Psoas muscle (tissue), 8 donors: Measurements from ENCODE around the gene TBC1D14. TPM values are rescaled to one million over a fixed set of nuclear protein-coding genes. Genes with fewer than 3 reads are reported as not detected.
A peak's percentile ranks its signal among the peaks of the same experiment; 100 is the strongest.

ENCODE experiments used
- ATAC-seq, 4 donors: fragments of 200-7000 bp; cut with Tn5 transposase; one replicate each; pipeline ENCODE4 v1.9.1; 2020; ENCODE audit warnings: moderate library complexity in 3 of 4, mild to moderate bottlenecking in 2 of 4
- DNase-seq, 2 donors: peaks; one replicate each; pipeline ENCODE4 v3.0.0-alpha.2; 2020
- H3K27ac ChIP-seq: fragments of 200-600 bp; one replicate; pipeline ENCODE4 v1.8.0; 2022
- H3K27me3 ChIP-seq, 3 donors: fragments of 200-600 bp in 1 of 3; one replicate each; pipeline versions ENCODE4 v1.6.1 to v1.8.0; 2013 to 2022; ENCODE audit warnings: low read length in 2 of 3, mild to moderate bottlenecking in 2 of 3, moderate library complexity in 1 of 3; ENCODE audit not compliant: insufficient read depth in 3 of 3
- H3K36me3 ChIP-seq, 2 donors: fragments of 200-600 bp in 1 of 2; one replicate each; pipeline versions ENCODE4 v1.6.1 to v1.8.0; 2013 to 2022; ENCODE audit warnings: low read depth in 1 of 2, mild to moderate bottlenecking in 1 of 2, moderate library complexity in 1 of 2; ENCODE audit not compliant: insufficient read depth in 1 of 2
- H3K4me1 ChIP-seq: fragments of 200-600 bp; one replicate; pipeline ENCODE4 v1.8.0; 2022
- H3K4me3 ChIP-seq: fragments of 200-600 bp; one replicate; pipeline ENCODE4 v1.8.0; 2022; ENCODE audit warnings: mild to moderate bottlenecking
- H3K9me3 ChIP-seq: fragments of 200-600 bp; one replicate; pipeline ENCODE4 v1.8.0; 2022
- CTCF ChIP-seq: fragments of 200-600 bp; IDR thresholded peaks from one replicate; pipeline ENCODE4 v1.8.0; 2022; ENCODE audit warnings: antibody characterized with exemption
- WGBS, 3 donors: extraction: QIAGEN DNeasy Blood & Tissue Kit; methylation state at CpG; one replicate each; pipeline versions ENCODE4 v1.1.6 to v1.1.7; 2013; 5-methylcytosine and 5-hydroxymethylcytosine counted together
- intact Hi-C, 2 donors: fragments of 100-400 bp; cut with DNase I; formaldehyde crosslinking; loops; one replicate each; pipeline versions ENCODE4 v1.11.0 to v1.14.2; 2022
- polyA plus RNA-seq, 3 donors: library from polyadenylated mRNA; stranded (reverse); fragments of 200-250 nt; gene quantifications; one replicate each; pipeline ENCODE4 v1.2.3, GENCODE V29; 2013
- total RNA-seq, 4 donors: library from RNA; stranded (reverse); fragmentation: NEBNext Ultra II Directional in 2 of 4; extraction: Animal tissue kit (Norgen Biotek cat#: 25700) in 2 of 4; gene quantifications; one replicate each; pipeline versions ENCODE4 v1.2.1 to v1.2.4, GENCODE V29; 2021 to 2023
- donor health status: healthy with polysubstance abuse.
- donor health status: DM: no; HTN: no; CAD: no; lungs with moderate emphysema.
- donor health status: Bipolar disorder and iron deficiency.
- donor health status: healthy.
- donor health status: DM: yes; HTN: yes; CAD: no.
- donor health status: DM: no; HTN: no; CAD: no.
- donor health status: DM: no; HTN: no; CAD: no.
- donor health status: DM: yes; HTN: yes; CAD: no.

Gene TBC1D14
- total and polyA plus RNA-seq, 7 donors: 14.7 to 45.5 (median 33.1) TPM

GRCh38 chr4:7007142-7007907 is 97.7 kb downstream of the TBC1D14 start:
- Histone ChIP-seq H3K9me3 (no peaks in the 10 kb centered on the region), H3K27ac (peak overlapping the region; percentile 58), H3K4me1 (peaks cover 46% of the 10 kb centered on the region), H3K36me3 (peaks cover 2 to 66% of the 10 kb centered on the region in 2 donors), H3K27me3 (no peaks in the 10 kb centered on the region), H3K4me3 (no peak overlapping the region)
- DNase-seq (no peak), ATAC-seq (no peak)
- intact Hi-C loops: no loop called here
- TF ChIP-seq CTCF: no peak
- 83 to 92% (median 85%) methylated on average over 12 of the region's 12 CpGs for WGBS, 3 donors

- H3K27ac ChIP-seq: peak overlapping the region; percentile 58
- H3K4me1 ChIP-seq: peaks cover 42% of the 10 kb centered on the region
- H3K27me3 ChIP-seq: no peaks in the 10 kb centered on the region
- 37 to 55% (median 41%) methylated on average over 2 of the region's 2 CpGs for WGBS, 3 donors
- H3K9me3 ChIP-seq: no peaks in the 10 kb centered on the region
- no peak for TF ChIP-seq CTCF
- ATAC-seq (peak in 3 of 4 donors; percentile 4 to 42 (median 17)), DNase-seq (no peak)
- H3K36me3 ChIP-seq: peaks cover 2 to 69% of the 10 kb centered on the region in 2 donors
- intact Hi-C loops: no loop called here
- no peak overlapping the region for H3K4me3 ChIP-seq
Measured at GRCh38 chr4:7007944-7008343, 98.3 kb downstream of the TBC1D14 start.

GRCh38 chr4:7009564-7009963 is 99.9 kb downstream of the TBC1D14 start:
- peak; percentile 69 to 89 (median 82) for ATAC-seq
- 36 to 59% (median 40%) methylated on average over 5 of the region's 5 CpGs for WGBS, 3 donors

GRCh38 chr4:7013175-7013574 is 103.5 kb downstream of the TBC1D14 start:
- no peak overlapping the region for H3K27ac ChIP-seq
- H3K4me1 ChIP-seq: peaks cover 24% of the 10 kb centered on the region
- H3K4me3 ChIP-seq: no peak overlapping the region
- no peaks in the 10 kb centered on the region for H3K27me3 ChIP-seq
- 88 to 92% (median 91%) methylated on average over 11 of the region's 11 CpGs for WGBS, 3 donors
- no peak for TF ChIP-seq CTCF
- ATAC-seq: no peak
- H3K36me3 ChIP-seq: peaks cover under 1 to 74% of the 10 kb centered on the region in 2 donors
- no peaks in the 10 kb centered on the region for H3K9me3 ChIP-seq
- no peak for DNase-seq
- intact Hi-C loops: no loop called here

More at GRCh38 chr4:7009564-7009963, 99.9 kb downstream of the TBC1D14 start:
- H3K36me3 ChIP-seq: peaks cover 2 to 77% of the 10 kb centered on the region in 2 donors
- DNase-seq: no peak
- peak overlapping the region; percentile 58 for H3K27ac ChIP-seq
- intact Hi-C loops: no loop called here
- no peaks in the 10 kb centered on the region for H3K27me3 ChIP-seq
- H3K4me1 ChIP-seq: peaks cover 34% of the 10 kb centered on the region
- no peaks in the 10 kb centered on the region for H3K9me3 ChIP-seq
- TF ChIP-seq CTCF: no peak
- no peak overlapping the region for H3K4me3 ChIP-seq
